Measurements from ENCODE around the gene CER1. TPM values are rescaled to one million over a fixed set of nuclear protein-coding genes. Genes with fewer than 3 reads are reported as not detected.

Gene CER1, protein sequence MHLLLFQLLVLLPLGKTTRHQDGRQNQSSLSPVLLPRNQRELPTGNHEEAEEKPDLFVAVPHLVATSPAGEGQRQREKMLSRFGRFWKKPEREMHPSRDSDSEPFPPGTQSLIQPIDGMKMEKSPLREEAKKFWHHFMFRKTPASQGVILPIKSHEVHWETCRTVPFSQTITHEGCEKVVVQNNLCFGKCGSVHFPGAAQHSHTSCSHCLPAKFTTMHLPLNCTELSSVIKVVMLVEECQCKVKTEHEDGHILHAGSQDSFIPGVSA
- not detected for total RNA-seq

DNA sequence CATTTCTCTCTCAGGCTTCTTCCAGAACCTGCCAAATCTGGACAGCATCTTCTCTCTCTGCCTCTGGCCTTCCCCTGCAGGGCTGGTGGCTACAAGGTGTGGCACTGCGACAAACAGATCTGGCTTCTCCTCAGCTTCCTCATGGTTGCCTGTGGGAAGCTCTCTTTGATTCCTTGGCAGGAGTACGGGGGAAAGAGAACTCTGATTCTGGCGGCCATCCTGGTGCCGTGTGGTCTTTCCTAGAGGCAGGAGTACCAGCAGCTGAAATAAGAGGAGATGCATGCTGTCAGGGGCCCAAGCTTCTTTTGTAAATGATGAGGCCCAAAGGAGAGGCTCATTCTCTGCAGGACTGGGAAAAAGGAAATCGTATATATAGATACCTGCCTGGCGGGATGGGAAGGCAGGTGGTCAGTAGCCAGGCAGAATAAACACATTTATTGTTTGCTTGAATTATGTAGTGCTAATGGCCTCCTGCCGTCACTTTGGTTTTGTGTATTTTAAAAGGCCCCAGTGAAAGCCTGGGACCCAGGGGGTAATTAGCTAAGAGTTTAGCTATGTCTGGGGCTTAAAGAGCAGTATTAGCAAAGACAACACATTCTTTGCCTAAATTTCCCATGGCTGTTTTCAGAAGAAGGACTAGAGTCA, at the start of gene CER1:
Gene CER1 (minus strand): TSS at position 343 of the 645 bp plus-strand sequence. CDS start 61 bp downstream, at position 282.
- peak; percentile 24 for DNase-seq

- no peak for DNase-seq
Observed at GRCh38 chr9:14770592-14770991, 48.1 kb upstream of the CER1 start.

- peak; percentile 62 for DNase-seq
Observed at GRCh38 chr9:14769230-14769571, 46.7 kb upstream of the CER1 start.

DNA sequence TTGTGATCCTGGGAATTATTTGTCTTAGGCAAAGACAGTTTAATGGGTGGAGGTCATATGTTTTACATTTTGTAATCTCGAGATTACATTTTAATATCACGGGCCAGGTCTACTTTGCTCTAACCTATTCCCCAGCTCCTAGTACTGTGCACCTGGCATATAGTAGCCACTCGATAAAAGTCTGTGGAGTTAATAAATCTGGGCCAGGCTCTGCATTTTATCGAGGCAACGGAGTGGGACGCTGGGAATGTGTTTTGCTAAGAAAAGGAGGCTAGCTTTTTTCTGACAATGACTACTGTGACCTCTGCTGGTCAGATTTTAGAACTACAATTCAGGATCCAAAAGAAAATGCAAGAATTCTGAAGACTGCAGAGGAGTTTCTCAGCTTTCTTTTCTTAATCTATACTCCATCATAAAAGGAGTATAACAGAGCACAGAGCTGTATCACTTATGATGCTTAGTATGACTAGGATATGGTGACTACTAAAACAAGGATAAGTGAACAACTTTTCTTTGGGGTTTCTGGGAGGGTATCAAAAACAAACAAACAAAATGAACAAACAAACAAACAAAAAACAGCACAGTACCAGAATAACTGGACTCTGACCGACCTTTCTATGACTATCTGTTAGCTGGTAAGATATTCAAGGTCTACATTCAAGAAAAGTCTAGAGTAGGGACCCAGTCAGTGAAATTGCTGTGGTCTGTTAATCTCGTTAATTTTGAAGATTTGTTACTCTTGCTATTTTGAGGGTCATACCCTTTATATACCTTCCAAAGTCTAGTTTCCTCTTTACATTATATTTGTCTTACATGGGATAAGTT, 46.1 kb upstream of the CER1 start:
- DNase-seq, result peak; percentile 85

DNA sequence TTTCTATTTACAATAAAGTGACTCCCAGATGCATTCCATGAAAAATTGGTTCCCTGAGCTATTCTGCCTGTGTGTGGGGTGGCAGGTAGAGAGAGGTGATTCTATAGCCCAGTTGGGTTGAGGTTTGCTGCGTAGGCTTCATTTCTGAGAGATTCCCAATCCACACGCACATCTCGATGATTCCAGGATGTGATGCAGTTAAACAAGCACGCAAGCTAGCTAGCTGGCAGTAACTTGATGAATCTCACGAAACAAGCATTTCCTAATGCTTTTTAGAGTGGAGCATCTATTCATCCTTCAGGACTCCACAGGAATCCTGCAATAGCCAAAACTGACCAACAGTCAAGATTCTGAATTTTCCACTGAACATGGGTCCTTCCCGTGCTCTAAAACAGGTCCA, 43.8 kb upstream of the CER1 start:
- no peak for DNase-seq

- no peak for DNase-seq
Observed at GRCh38 chr9:14761584-14761983, 39.1 kb upstream of the CER1 start.

DNA sequence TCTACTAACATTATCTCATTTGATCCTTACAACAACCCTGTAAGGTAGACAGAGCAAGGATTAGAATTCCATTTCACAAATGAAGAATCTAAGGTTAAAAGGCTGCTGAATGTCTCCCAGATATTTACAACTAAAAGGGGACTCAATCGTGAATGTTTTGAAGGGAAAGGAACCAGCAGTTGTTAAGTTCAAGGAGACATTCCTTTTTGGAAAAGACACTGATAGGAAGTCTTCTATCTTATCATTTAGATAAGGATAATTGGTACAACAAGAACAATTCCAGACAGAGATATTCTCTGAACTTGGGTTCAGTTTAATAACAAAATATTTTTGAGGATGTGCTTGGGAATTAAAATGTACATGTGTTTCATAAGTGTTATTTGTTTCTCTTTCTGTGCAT, 37.5 kb upstream of the CER1 start:
- no peak for DNase-seq

DNA sequence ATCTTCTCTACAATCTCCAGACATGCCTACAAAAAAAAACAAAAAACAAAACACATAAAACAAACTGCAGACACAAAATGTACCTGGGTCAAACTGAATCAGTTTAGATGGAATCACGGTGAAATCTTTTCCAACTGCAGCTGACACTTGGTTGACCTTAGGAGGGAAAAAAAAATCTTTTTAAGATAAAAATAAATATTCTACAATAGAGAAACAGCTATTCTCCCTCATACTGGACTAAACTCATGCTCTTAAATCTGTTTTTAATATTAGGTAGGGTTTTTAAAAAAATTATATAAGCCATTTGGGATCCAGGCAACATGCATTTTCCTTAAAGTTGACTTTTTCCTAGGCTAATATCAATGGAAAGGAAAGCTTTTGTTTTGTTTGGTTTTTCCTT, 33.8 kb upstream of the CER1 start:
- DNase-seq, result no peak

GRCh38 chr9:14752871-14753270, 30.3 kb upstream of the CER1 start:
- DNase-seq, result no peak

- peak; percentile 55 for DNase-seq
Observed at GRCh38 chr9:14752271-14752670, 29.7 kb upstream of the CER1 start.

GRCh38 chr9:14750821-14751220, 28.3 kb upstream of the CER1 start:
- peak; percentile 61 for DNase-seq

GRCh38 chr9:14749741-14750211, 27.2 kb upstream of the CER1 start:
- peak; percentile 28 for DNase-seq

GRCh38 chr9:14748373-14748772, 25.8 kb upstream of the CER1 start:
- no peak for DNase-seq

DNA sequence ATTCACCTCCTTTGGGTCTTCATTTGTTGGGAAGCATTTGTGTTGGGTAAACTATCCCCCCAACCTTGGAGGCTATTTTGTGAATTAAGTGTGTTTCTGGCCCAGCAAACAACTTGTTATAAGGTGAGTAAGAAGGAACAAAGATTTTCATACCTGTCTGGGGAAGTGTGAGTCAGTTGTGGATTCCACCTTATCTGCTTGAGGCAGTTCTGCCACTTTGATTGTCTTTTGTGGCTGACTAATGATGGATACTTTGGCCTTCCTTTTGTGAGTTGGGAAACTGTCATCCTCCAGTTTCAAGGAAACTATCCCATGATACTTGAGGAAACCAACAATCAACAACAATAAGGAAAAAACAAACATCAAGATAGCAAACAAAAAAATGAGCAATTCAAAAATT, 24.6 kb upstream of the CER1 start:
- no peak for DNase-seq

DNA sequence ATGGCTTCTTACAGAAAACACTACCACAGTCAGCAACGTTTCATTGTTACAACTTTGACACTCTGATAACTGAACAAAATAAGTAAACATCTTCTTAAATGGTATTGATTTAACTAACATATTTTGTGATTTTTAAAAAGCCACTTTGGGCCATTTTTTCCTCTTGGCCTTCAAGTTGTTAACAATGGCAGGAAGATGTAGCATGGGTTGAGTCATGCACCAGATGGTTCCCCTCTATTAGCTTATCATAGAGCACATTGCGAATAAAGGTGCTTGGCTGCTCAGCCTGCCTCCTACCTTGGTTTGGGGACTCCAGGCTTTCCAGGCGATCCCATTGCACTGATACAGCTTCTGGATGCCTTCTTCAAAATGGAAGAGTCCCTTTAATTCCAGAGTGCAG, 24.1 kb upstream of the CER1 start:
- no peak for DNase-seq

- no peak for DNase-seq
Observed at GRCh38 chr9:14744768-14745167, 22.2 kb upstream of the CER1 start.

DNA sequence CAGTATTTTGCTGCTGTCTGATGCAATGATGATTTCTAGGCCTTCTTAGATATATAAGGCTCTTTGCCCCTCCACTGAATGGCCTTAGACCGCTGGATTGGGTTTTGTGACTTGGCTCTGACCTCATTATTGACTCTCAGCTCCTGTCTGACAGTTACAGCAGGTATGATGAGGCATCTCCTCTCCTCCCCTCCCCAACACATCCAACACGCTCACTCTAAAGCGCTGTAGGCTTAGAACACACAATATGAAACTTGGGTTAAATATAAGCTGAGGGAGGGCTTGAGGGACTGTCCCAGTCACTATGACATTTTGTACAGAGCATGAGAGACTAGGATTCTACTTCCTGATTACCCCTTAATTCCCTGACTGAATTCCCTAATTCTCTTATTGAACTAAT, 18.8 kb upstream of the CER1 start:
- DNase-seq, result no peak

DNA sequence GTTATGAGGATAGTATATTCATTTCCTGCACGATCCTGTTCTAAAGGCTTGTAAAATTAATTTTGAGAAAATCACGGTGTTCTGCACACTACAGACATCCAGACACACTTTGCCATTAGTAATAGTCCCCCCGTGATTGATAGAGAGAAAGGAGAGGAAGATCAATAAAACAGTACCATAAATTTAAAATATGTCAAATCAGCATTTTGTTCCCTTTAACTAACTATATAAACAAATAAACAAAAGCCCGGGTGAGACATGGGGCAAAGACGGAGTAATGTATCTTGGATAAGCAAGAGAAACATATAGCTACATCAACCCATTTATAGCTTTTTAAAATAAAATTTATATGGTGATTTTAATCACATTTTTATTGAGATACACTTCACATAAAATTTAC, 10.6 kb upstream of the CER1 start:
- DNase-seq, result no peak

DNA sequence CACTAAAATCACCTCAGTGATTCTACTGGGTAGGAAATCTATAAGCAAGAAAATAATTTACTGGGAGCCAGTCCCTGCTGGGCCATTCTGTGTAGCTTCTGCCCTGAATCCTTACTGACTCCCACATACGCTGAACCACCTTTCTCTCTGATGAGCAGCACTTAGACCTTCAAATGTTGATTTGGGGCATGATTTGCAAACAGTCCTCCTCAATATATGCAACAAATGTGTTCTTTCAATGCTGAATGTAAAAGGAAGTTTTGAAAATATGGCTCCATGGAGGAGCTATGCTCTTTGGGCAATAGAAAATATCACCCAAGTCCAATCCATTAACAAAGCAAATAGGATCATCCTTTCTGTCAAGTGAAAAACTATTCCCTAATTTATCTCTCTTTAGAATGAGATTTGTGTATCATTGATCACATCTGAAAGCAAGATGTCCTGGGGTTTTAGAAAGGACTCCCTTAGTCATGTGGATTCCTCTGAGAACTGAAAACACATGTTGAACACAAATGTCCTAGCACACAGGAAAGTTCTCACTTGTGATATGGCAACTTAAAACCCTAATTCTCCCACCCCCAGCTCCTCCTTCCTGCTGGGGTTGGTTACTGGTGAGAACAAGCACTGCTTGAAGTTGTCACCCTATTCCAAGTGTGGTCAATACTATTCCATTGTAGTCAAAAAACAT, 8.9 kb upstream of the CER1 start:
- DNase-seq, result no peak

- peak; percentile 89 for DNase-seq
Observed at GRCh38 chr9:14730461-14730898, 7.9 kb upstream of the CER1 start.

DNA sequence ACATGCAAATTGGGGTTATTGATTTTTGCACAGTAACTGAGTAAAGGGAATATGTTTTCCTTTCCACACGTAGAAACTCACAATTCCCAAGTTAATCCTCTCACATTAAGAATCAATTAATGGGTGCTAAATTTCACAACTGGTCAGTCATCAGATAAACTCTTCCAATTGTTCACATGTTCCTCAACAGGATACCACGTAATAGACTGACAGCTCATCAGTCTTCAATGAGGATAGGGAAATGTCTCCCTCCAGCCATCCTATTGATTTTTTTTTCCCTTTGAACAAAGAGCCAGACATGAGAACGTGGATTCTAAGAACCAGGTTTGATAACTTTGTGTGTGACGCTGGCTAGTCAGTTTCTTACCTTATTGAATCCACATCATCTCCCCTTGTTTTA, 768 bp upstream of the CER1 start:
- no peak for DNase-seq

GRCh38 chr9:14719231-14719923, 3.2 kb downstream of the CER1 start:
- DNase-seq, result no peak

All from tongue (tissue), 2 donors.